ENCODE measurements around the gene KCNK15.
A peak's percentile ranks its signal among the peaks of the same experiment; 100 is the strongest.

Gene KCNK15

GRCh38 chr20:44799691-44800090 is 54.0 kb downstream of the KCNK15 start:
- Histone ChIP-seq H3K4me1 (ENCODE audit: low read length) (no peaks in the 10 kb centered on the region), H3K4me3 (ENCODE audit: low read length) (no peak overlapping the region), H2AFZ (ENCODE audit: low read depth, low read length) (no peak overlapping the region), H4K20me1 (ENCODE audit: insufficient read depth, low read length) (no peaks in the 10 kb centered on the region), H3K36me3 (replicated peaks; ENCODE audit: low read depth, low read length) (no peaks in the 10 kb centered on the region), H3K4me2 (ENCODE audit: low read length) (no peak overlapping the region), H3K27ac (ENCODE audit: low read length) (no peak overlapping the region), H3K9me3 (ENCODE audit: insufficient read depth, low read length) (no peaks in the 10 kb centered on the region), H3K9ac (ENCODE audit: low read length) (no peak overlapping the region), H3K79me2 (ENCODE audit: low read length) (no peaks in the 10 kb centered on the region), H3K27me3 (ENCODE audit: low read depth, low read length) (peaks cover 53% of the 10 kb centered on the region)
- TF ChIP-seq CTCF (IDR thresholded peaks at IDR 0.05; ENCODE audit: low read depth, low read length) (no peak), EZH2phosphoT487 (IDR thresholded peaks at IDR 0.05; ENCODE audit: low read depth) (no peak)

GRCh38 chr20:44800391-44801046 is 54.9 kb downstream of the KCNK15 start:
- H3K4me2 ChIP-seq (ENCODE audit: low read length): no peak overlapping the region
- no peak overlapping the region for H3K27ac ChIP-seq (ENCODE audit: low read length)
- no peak overlapping the region for H3K9ac ChIP-seq (ENCODE audit: low read length)
- no peaks in the 10 kb centered on the region for H3K4me1 ChIP-seq (ENCODE audit: low read length)
- no peaks in the 10 kb centered on the region for H3K36me3 ChIP-seq (replicated peaks; ENCODE audit: low read depth, low read length)
- H3K4me3 ChIP-seq (ENCODE audit: low read length): no peak overlapping the region
- no peaks in the 10 kb centered on the region for H3K79me2 ChIP-seq (ENCODE audit: low read length)
- H3K27me3 ChIP-seq (ENCODE audit: low read depth, low read length): peaks cover 57% of the 10 kb centered on the region
- no peaks in the 10 kb centered on the region for H3K9me3 ChIP-seq (ENCODE audit: insufficient read depth, low read length)
- TF ChIP-seq EZH2phosphoT487 (IDR thresholded peaks at IDR 0.05; ENCODE audit: low read depth) (no peak), CTCF (IDR thresholded peaks at IDR 0.05; ENCODE audit: low read depth, low read length) (peak; percentile 68)
- H2AFZ ChIP-seq (ENCODE audit: low read depth, low read length): no peak overlapping the region
- no peaks in the 10 kb centered on the region for H4K20me1 ChIP-seq (ENCODE audit: insufficient read depth, low read length)

All from OCI-LY3 (cell line).